ENCODE measurements around the gene CTSS.

CTSS gene

GRCh38 chr1:150777544-150777943, 12.0 kb upstream of the CTSS start:
- TF ChIP-seq FOXP2 (optimal IDR thresholded peaks at IDR 0.05; ENCODE audit: borderline replicate concordance, extremely low read depth, extremely low read length, insufficient read depth), result no peak
- TF ChIP-seq SIN3A (IDR thresholded peaks at IDR 0.05; ENCODE audit: borderline replicate concordance, insufficient read depth, low read length), result no peak
- no peak for TF ChIP-seq TAF1 (IDR thresholded peaks at IDR 0.05; ENCODE audit: borderline replicate concordance, insufficient read depth, low read length)
- no peak for TF ChIP-seq POLR2AphosphoS5 (IDR thresholded peaks at IDR 0.05; ENCODE audit: low read depth, low read length)
- no peak for TF ChIP-seq REST (IDR thresholded peaks at IDR 0.05; ENCODE audit: insufficient read depth in 1 of 2, low read depth in 2 of 2, low read length in 2 of 2)

GRCh38 chr1:150775276-150775675, 9.7 kb upstream of the CTSS start:
- TF ChIP-seq TAF1 (IDR thresholded peaks at IDR 0.05; ENCODE audit: borderline replicate concordance, insufficient read depth, low read length), result no peak
- no peak for TF ChIP-seq REST (IDR thresholded peaks at IDR 0.05; ENCODE audit: insufficient read depth in 1 of 2, low read depth in 2 of 2, low read length in 2 of 2)
- no peak for TF ChIP-seq FOXP2 (optimal IDR thresholded peaks at IDR 0.05; ENCODE audit: borderline replicate concordance, extremely low read depth, extremely low read length, insufficient read depth)
- TF ChIP-seq POLR2AphosphoS5 (IDR thresholded peaks at IDR 0.05; ENCODE audit: low read depth, low read length), result no peak
- TF ChIP-seq SIN3A (IDR thresholded peaks at IDR 0.05; ENCODE audit: borderline replicate concordance, insufficient read depth, low read length), result no peak

- no peak for TF ChIP-seq POLR2AphosphoS5 (IDR thresholded peaks at IDR 0.05; ENCODE audit: low read depth, low read length)
These were observed 6.7 kb upstream of the CTSS start for GRCh38 chr1:150772326-150772725.

- TF ChIP-seq REST (IDR thresholded peaks at IDR 0.05; ENCODE audit: insufficient read depth in 1 of 2, low read depth in 2 of 2, low read length in 2 of 2), result no peak
- TF ChIP-seq POLR2AphosphoS5 (IDR thresholded peaks at IDR 0.05; ENCODE audit: low read depth, low read length), result no peak
- TF ChIP-seq FOXP2 (optimal IDR thresholded peaks at IDR 0.05; ENCODE audit: borderline replicate concordance, extremely low read depth, extremely low read length, insufficient read depth), result no peak
- TF ChIP-seq TAF1 (IDR thresholded peaks at IDR 0.05; ENCODE audit: borderline replicate concordance, insufficient read depth, low read length), result no peak
- no peak for TF ChIP-seq SIN3A (IDR thresholded peaks at IDR 0.05; ENCODE audit: borderline replicate concordance, insufficient read depth, low read length)
These were observed 919 bp downstream of the CTSS start for GRCh38 chr1:150764617-150765101.

- no peak for TF ChIP-seq FOXP2 (optimal IDR thresholded peaks at IDR 0.05; ENCODE audit: borderline replicate concordance, extremely low read depth, extremely low read length, insufficient read depth)
- TF ChIP-seq SIN3A (IDR thresholded peaks at IDR 0.05; ENCODE audit: borderline replicate concordance, insufficient read depth, low read length), result no peak
- no peak for TF ChIP-seq POLR2AphosphoS5 (IDR thresholded peaks at IDR 0.05; ENCODE audit: low read depth, low read length)
- TF ChIP-seq REST (IDR thresholded peaks at IDR 0.05; ENCODE audit: insufficient read depth in 1 of 2, low read depth in 2 of 2, low read length in 2 of 2), result no peak
- no peak for TF ChIP-seq TAF1 (IDR thresholded peaks at IDR 0.05; ENCODE audit: borderline replicate concordance, insufficient read depth, low read length)
These were observed 2.6 kb downstream of the CTSS start for GRCh38 chr1:150763018-150763417.

Data from PFSK-1 (cell line).